Tibial artery (tissue), 4 donors: ENCODE results near the gene BORCS8.

Experiments used
- DNase-seq, 2 donors: peaks; one replicate each; pipeline ENCODE4 v3.0.0-alpha.2; 2019
- H3K27ac ChIP-seq, 2 donors: fragments of 200-600 bp; sonication (generic) in 1 of 2; 1 replicate in 1 of 2; 2 replicates in 1 of 2; pipeline ENCODE4 v1.5.1; 2018 to 2019; ENCODE audit warnings: mild to moderate bottlenecking in 1 of 2
- H3K27me3 ChIP-seq, 2 donors: fragments of 200-600 bp; sonication (generic) in 1 of 2; one replicate each; pipeline versions ENCODE4 v1.5.1 to v1.6.0; 2016 to 2019
- H3K36me3 ChIP-seq, 3 donors: fragments of 200-600 bp; sonication (generic) in 2 of 3; one replicate each; pipeline ENCODE4 v1.5.1; 2016 to 2019; ENCODE audit warnings: mild to moderate bottlenecking in 2 of 3
- H3K4me1 ChIP-seq, 4 donors: fragments of 200-600 bp; sonication (generic) in 2 of 4; 1 replicate in 3 of 4; 2 replicates in 1 of 4; pipeline ENCODE4 v1.5.1; 2016 to 2019
- H3K4me3 ChIP-seq, 2 donors: fragments of 200-600 bp; sonication (generic) in 1 of 2; 1 replicate in 1 of 2; 2 replicates in 1 of 2; pipeline ENCODE4 v1.5.1; 2018 to 2019; ENCODE audit warnings: mild to moderate bottlenecking in 2 of 2
- H3K9me3 ChIP-seq, 3 donors: fragments of 200-600 bp; sonication (generic) in 1 of 3; one replicate each; pipeline ENCODE4 v1.5.1; 2016 to 2019
- intact Hi-C: fragments of 100-400 bp; cut with DNase I; formaldehyde crosslinking; loops from one replicate; pipeline ENCODE4 v1.15.0; 2023; ENCODE audit warnings: low total_unique reads
- TF ChIP-seq, protein P1 (sequence below), 2 experiments: fragments of 200-600 bp in 1 of 2; fragments of 450-650 bp in 1 of 2; IDR thresholded peaks; one replicate each; pipeline ENCODE4 v1.5.1; 2017 to 2019; ENCODE audit warnings: antibody characterized with exemption in 2 of 2, mild to moderate bottlenecking in 1 of 2, moderate library complexity in 1 of 2

BORCS8 gene

DNA sequence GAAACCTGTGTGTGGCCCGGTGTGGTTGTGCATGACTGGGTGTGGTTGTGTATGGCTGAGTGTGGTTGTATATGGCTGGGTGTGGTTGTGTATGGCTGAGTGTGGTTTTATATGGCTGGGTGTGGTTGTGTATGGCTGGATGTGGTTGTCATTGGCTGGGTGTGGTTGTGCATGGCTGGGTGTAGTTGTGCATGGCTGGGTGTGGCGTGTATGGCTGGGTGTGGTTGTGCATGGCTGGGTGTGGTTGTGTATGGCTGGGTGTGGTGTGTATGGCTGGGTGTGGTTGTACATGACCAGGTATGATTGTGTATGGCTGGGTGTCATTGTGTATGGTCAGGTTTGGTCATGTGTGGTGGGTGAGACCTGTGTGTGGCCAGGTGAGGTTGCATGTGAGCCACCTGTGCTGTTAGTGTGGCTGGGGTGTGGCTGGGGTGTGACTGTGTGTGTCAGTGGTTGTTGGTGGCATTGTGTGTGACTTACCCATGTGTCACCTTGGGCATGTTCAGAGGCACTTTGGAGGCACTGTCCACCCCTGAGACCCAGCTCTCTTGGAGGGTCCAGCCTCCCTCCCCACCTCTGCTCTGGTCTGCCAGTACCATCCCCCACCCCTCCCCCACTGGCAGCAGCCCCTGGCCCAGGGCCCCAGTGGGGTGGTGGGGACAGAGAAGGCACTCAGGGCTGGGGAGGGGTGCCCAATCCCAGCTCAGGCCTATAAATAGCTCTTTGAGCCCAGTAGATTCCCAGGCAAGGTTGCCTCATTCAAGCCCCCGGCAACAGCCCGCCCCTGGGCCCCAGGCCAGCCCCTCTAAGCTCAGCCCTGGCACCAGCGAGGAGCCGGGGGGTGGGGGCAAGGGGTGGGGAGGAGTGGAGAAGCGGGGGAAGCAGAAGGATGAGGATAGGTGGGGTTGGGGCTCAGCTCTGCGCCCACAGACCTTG lies 16.0 kb upstream of the BORCS8 start:
- no peaks in the 10 kb centered on the region for H3K9me3 ChIP-seq
- H3K27me3 ChIP-seq = peaks cover 2 to 62% of the 10 kb centered on the region in 2 donors
- H3K27ac ChIP-seq = no peak overlapping the region
- TF ChIP-seq, protein P1, sequence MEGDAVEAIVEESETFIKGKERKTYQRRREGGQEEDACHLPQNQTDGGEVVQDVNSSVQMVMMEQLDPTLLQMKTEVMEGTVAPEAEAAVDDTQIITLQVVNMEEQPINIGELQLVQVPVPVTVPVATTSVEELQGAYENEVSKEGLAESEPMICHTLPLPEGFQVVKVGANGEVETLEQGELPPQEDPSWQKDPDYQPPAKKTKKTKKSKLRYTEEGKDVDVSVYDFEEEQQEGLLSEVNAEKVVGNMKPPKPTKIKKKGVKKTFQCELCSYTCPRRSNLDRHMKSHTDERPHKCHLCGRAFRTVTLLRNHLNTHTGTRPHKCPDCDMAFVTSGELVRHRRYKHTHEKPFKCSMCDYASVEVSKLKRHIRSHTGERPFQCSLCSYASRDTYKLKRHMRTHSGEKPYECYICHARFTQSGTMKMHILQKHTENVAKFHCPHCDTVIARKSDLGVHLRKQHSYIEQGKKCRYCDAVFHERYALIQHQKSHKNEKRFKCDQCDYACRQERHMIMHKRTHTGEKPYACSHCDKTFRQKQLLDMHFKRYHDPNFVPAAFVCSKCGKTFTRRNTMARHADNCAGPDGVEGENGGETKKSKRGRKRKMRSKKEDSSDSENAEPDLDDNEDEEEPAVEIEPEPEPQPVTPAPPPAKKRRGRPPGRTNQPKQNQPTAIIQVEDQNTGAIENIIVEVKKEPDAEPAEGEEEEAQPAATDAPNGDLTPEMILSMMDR (IDR thresholded peaks at IDR 0.05) = no peak
- intact Hi-C loops = loop anchor here (10.0 kb wide), 1 partner anchor 107 kb away; no protein-coding TSS in a partner anchor
- H3K4me3 ChIP-seq = no peak overlapping the region
- no peak for DNase-seq
- H3K36me3 ChIP-seq = no peaks in the 10 kb centered on the region
- H3K4me1 ChIP-seq = peaks cover 0 to 6% (median 2%) of the 10 kb centered on the region in 4 donors

DNA sequence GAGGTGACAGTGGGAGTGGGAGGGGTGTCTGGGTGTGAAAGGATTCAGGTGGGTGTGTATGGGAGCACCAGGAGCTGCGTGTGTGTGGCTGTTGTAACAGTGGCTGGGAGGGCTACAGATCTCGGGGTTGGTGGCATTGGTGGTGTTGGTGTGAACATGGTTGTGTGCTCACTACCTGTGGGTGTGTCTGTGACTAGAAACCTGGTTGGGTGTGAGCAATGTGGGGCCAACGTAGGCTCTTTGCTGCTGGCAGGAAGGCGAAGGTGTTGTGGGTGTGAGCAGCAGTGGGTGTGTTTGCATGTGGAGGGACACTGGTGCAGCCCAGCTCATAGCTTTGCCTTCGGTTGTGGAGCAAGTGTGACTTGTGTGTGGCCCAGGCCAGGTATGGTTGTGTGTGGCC lies 15.0 kb upstream of the BORCS8 start:
- H3K27ac ChIP-seq = no peak overlapping the region
- intact Hi-C loops = loop anchor here (10.0 kb wide), 1 partner anchor 108 kb away; no protein-coding TSS in a partner anchor
- H3K27me3 ChIP-seq = peaks cover 2 to 53% of the 10 kb centered on the region in 2 donors
- TF ChIP-seq, protein P1 (IDR thresholded peaks at IDR 0.05) = no peak
- no peaks in the 10 kb centered on the region for H3K9me3 ChIP-seq
- peaks cover 0 to 15% (median 11%) of the 10 kb centered on the region in 4 donors for H3K4me1 ChIP-seq
- DNase-seq = no peak
- H3K36me3 ChIP-seq = no peaks in the 10 kb centered on the region
- H3K4me3 ChIP-seq = no peak overlapping the region

DNA sequence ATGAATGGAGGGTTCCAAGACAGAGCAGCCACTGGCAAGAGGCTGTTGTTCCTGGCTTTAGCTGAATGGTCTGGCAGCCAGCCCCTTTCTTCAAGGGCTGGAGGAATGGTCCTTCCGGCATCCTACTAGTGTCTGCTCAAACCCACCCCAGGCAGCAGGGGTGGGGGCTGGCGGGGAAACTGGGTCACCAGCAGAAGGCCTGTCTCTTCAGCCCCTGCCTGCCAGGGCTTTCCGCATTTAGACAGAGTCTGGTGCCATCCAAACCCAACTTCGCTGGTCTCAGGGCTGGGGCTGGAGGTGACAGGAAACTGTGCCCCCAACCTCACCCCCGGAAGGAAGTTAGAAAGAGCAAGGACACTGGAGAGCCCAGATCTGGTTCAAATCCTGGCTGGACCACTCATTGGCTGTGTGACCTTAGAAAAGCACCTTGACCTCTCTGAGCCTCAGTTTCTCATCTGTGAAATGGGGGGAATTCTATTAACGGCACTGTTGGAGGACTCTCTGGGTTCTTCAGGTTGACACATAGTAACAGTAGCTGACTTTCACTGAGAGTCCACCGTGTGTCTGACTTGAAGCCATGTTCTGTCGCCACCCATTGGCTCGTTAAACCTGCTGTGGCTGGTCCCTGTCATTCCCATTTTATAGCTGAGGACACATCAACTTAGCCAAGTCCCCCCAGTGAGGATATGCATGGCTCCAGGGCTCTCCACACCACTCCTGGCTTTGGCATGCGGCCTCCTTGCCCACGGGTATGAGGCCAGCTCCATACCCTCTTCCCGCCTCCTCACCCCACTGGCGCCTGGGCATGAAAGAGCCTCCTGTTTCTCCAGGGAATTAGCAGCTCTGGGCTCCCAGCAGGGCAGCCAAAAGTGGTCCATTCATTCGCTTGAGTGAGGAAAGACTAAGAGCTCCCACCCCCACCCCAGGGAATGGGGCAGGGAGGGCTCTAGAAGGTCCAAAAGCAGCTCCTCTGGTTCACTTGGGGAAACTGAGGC lies 13.8 kb upstream of the BORCS8 start:
- no peak overlapping the region for H3K4me3 ChIP-seq
- no peak for DNase-seq
- TF ChIP-seq, protein P1 (IDR thresholded peaks at IDR 0.05) = no peak
- intact Hi-C loops = loop anchor here (10.0 kb wide), 1 partner anchor 109 kb away; no protein-coding TSS in a partner anchor
- no peaks in the 10 kb centered on the region for H3K9me3 ChIP-seq
- H3K27ac ChIP-seq = no peak overlapping the region
- peaks cover 0 to 11% (median 0%) of the 10 kb centered on the region in 3 donors for H3K36me3 ChIP-seq
- H3K27me3 ChIP-seq = peaks cover 0 to 40% of the 10 kb centered on the region in 2 donors
- peaks cover 0 to 15% (median 13%) of the 10 kb centered on the region in 4 donors for H3K4me1 ChIP-seq

DNA sequence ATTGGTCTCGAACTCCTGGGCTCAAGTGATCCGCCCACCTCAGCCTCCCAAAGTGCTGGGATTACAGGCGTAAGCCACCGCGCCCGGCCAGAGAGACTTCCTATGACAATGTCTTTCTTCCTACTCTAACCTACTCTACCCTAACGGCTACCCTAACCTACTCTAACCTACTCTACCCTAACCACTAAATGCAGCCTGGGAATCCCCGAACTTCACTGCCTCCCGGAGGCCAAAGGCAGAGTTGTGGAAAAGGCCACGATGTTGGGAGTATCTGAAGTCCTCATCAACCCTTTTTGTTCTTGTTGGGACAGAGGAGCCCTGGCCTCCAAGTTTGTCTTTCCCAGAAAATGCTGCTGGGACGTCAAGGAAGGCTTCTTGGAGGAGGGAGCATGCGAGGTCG lies 12.2 kb upstream of the BORCS8 start:
- TF ChIP-seq, protein P1 (IDR thresholded peaks at IDR 0.05) = no peak
- no peak overlapping the region for H3K4me3 ChIP-seq
- H3K9me3 ChIP-seq = no peaks in the 10 kb centered on the region
- peaks cover 0 to 15% (median 13%) of the 10 kb centered on the region in 4 donors for H3K4me1 ChIP-seq
- intact Hi-C loops = loop anchor here (10.0 kb wide), 1 partner anchor 111 kb away; no protein-coding TSS in a partner anchor
- H3K27ac ChIP-seq = no peak overlapping the region
- peaks cover 0 to 31% of the 10 kb centered on the region in 2 donors for H3K27me3 ChIP-seq
- H3K36me3 ChIP-seq = peaks cover 0 to 25% (median 7%) of the 10 kb centered on the region in 3 donors
- no peak for DNase-seq
